CD4-positive, CD25-positive, alpha-beta regulatory T cell (primary cell): Measurements from ENCODE around the gene EWSR1. TPM values are rescaled to one million over a fixed set of nuclear protein-coding genes. Genes with fewer than 3 reads are reported as not detected.

Experiments
- ATAC-seq, 2 donors: fragments of 150-1000 bp; cut with Tn5 transposase; one replicate each; pipeline ENCODE4 v1.10.0; 2021; ENCODE audit warnings: low read depth in 2 of 2, moderate number of reproducible peaks in 2 of 2, moderate library complexity in 1 of 2
- DNase-seq, 3 donors: peaks; one replicate each; pipeline versions ENCODE4 v3.0.0 to v3.0.0-alpha.2; 2012 to 2022; ENCODE audit warnings: mixed read lengths in 1 of 3
- H3K27ac ChIP-seq: one replicate; pipeline ENCODE4 v1.7.0; 2013; ENCODE audit warnings: mild to moderate bottlenecking, low read length; ENCODE audit not compliant: insufficient read depth, poor library complexity, severe bottlenecking
- H3K27me3 ChIP-seq: one replicate; pipeline ENCODE4 v1.7.0; 2013; ENCODE audit warnings: low read length; ENCODE audit not compliant: control insufficient read depth, insufficient read depth
- H3K36me3 ChIP-seq: one replicate; pipeline ENCODE4 v1.7.0; 2013; ENCODE audit warnings: mild to moderate bottlenecking, low read length, moderate library complexity; ENCODE audit not compliant: control insufficient read depth, insufficient read depth
- H3K4me1 ChIP-seq: 2 replicates; pipeline ENCODE4 v1.7.0; 2013; ENCODE audit warnings: mild to moderate bottlenecking, low read length; ENCODE audit not compliant: insufficient read depth, control insufficient read depth, poor library complexity, severe bottlenecking
- H3K4me3 ChIP-seq: one replicate; pipeline ENCODE4 v1.7.0; 2013; ENCODE audit warnings: low read depth, mild to moderate bottlenecking, low read length, moderate library complexity
- H3K9me3 ChIP-seq, 2 experiments: 1 replicate in 1 of 2; 2 replicates in 1 of 2; pipeline ENCODE4 v1.7.0; 2013; ENCODE audit warnings: low read length in 2 of 2, mild to moderate bottlenecking in 1 of 2, moderate library complexity in 1 of 2; ENCODE audit not compliant: control insufficient read depth in 2 of 2
- H3K27ac Mint-ChIP-seq, 3 donors: one replicate each; pipeline ENCODE4 v1.8.0; 2020 to 2022; ENCODE audit warnings: mild to moderate bottlenecking in 3 of 3, mixed read lengths in 3 of 3, moderate library complexity in 2 of 3
- H3K27me3 Mint-ChIP-seq: one replicate; pipeline ENCODE4 v1.8.0; 2022; ENCODE audit warnings: mild to moderate bottlenecking, mixed read lengths
- H3K36me3 Mint-ChIP-seq: one replicate; pipeline ENCODE4 v1.8.0; 2020; ENCODE audit warnings: mixed read lengths
- H3K4me1 Mint-ChIP-seq, 4 donors: one replicate each; pipeline ENCODE4 v1.8.0; 2020 to 2022; ENCODE audit warnings: mixed read lengths in 4 of 4, mild to moderate bottlenecking in 1 of 4
- H3K4me3 Mint-ChIP-seq, 4 donors: one replicate each; pipeline ENCODE4 v1.8.0; 2020 to 2022; ENCODE audit warnings: mild to moderate bottlenecking in 4 of 4, mixed read lengths in 4 of 4, moderate library complexity in 3 of 4
- H3K9me3 Mint-ChIP-seq, 7 donors: one replicate each; pipeline ENCODE4 v1.8.0; 2020 to 2022; ENCODE audit warnings: mixed read lengths in 7 of 7, mild to moderate bottlenecking in 3 of 7, moderate library complexity in 2 of 7
- polyA plus RNA-seq, 4 donors: library from polyadenylated mRNA; unstranded; fragments of 300-500 nt; fragmentation: Illumina TruSeq; gene quantifications; one replicate each; pipeline ENCODE4 v1.2.3, GENCODE V29; 2021
- total RNA-seq: library from RNA; stranded (reverse); gene quantifications from one replicate; pipeline ENCODE4 v1.2.3, GENCODE V29; 2022

The EWSR1 gene
- total and polyA plus RNA-seq, 5 donors from 2014 or later = 175 to 338 (median 198) TPM

GRCh38 chr22:29348956-29349355 lies 80.9 kb downstream of the EWSR1 start:
- Mint-ChIP-seq H3K27me3 (no peaks in the 10 kb centered on the region), H3K4me1 (peaks cover 0 to 4% (median under 1%) of the 10 kb centered on the region in 4 donors), H3K36me3 (peaks cover 40% of the 10 kb centered on the region), H3K9me3 (no peaks in the 10 kb centered on the region), H3K27ac (peak overlapping the region in 1 of 3 donors; percentile 84), H3K4me3 (no peak overlapping the region)
- H3K9me3 ChIP-seq = no peaks in the 10 kb centered on the region
- ATAC-seq = no peak
- no peak overlapping the region for H3K4me3 ChIP-seq
- H3K27ac ChIP-seq = no peak overlapping the region
- no peak for DNase-seq
- peaks cover 84% of the 10 kb centered on the region for H3K36me3 ChIP-seq
- no peaks in the 10 kb centered on the region for H3K27me3 ChIP-seq
- H3K4me1 ChIP-seq = no peaks in the 10 kb centered on the region

Other genes with a start within 250 kb of the EWSR1 start
- gene C22orf31, start 206.4 kb upstream of the EWSR1 start, total RNA-seq = not detected
- gene C22orf31, start 206.4 kb upstream of the EWSR1 start, polyA plus RNA-seq = not detected
- 0.10 TPM for gene KREMEN1, start 195.2 kb upstream of the EWSR1 start, total RNA-seq
- gene KREMEN1, start 195.2 kb upstream of the EWSR1 start, polyA plus RNA-seq = not detected
- gene EMID1, start 62.4 kb upstream of the EWSR1 start, total RNA-seq = 1.3 TPM
- under 1 TPM in 1 of 4 donors, not detected in 3; 0.40 TPM for gene EMID1, start 62.4 kb upstream of the EWSR1 start, polyA plus RNA-seq
- gene RHBDD3, start 287 bp upstream of the EWSR1 start, total RNA-seq = 16.0 TPM
- gene RHBDD3, start 287 bp upstream of the EWSR1 start, polyA plus RNA-seq = 10 to 100 TPM in 2 of 4 donors, 1 to 10 TPM in 2; 6.5 to 11.4 (median 9.2) TPM
- 1.8 TPM for gene GAS2L1, start 38.4 kb downstream of the EWSR1 start, total RNA-seq
- under 1 TPM in 1 of 4 donors, not detected in 3; 0.22 TPM for gene GAS2L1, start 38.4 kb downstream of the EWSR1 start, polyA plus RNA-seq
- not detected for gene RASL10A, start 47.4 kb downstream of the EWSR1 start, total RNA-seq
- gene RASL10A, start 47.4 kb downstream of the EWSR1 start, polyA plus RNA-seq = not detected
- gene AP1B1, start 120.3 kb downstream of the EWSR1 start, total RNA-seq = 40.8 TPM
- gene AP1B1, start 120.3 kb downstream of the EWSR1 start, polyA plus RNA-seq = 10 to 100 TPM; 11.7 to 15.8 (median 14.1) TPM
- not detected for gene RFPL1, start 170.3 kb downstream of the EWSR1 start, total RNA-seq
- not detected for gene RFPL1, start 170.3 kb downstream of the EWSR1 start, polyA plus RNA-seq
- gene NEFH, start 211.9 kb downstream of the EWSR1 start, total RNA-seq = 0.32 TPM
- under 1 TPM; 0.08 to 0.49 (median 0.25) TPM for gene NEFH, start 211.9 kb downstream of the EWSR1 start, polyA plus RNA-seq